Mesangial cell (primary cell): Measurements from ENCODE around the gene TSPAN5. TPM values are rescaled to one million over a fixed set of nuclear protein-coding genes. Genes with fewer than 3 reads are reported as not detected.

ENCODE experiments used
- total RNA-seq: library from RNA; depleted of rRNA; stranded (reverse); fragments of >200 nt; gene quantifications from 2 replicates; pipeline ENCODE4 v1.2.3, GENCODE V29; 2015

TSPAN5 gene
- total RNA-seq, result 40.8 and 47.3 TPM in 2 replicates

DNA sequence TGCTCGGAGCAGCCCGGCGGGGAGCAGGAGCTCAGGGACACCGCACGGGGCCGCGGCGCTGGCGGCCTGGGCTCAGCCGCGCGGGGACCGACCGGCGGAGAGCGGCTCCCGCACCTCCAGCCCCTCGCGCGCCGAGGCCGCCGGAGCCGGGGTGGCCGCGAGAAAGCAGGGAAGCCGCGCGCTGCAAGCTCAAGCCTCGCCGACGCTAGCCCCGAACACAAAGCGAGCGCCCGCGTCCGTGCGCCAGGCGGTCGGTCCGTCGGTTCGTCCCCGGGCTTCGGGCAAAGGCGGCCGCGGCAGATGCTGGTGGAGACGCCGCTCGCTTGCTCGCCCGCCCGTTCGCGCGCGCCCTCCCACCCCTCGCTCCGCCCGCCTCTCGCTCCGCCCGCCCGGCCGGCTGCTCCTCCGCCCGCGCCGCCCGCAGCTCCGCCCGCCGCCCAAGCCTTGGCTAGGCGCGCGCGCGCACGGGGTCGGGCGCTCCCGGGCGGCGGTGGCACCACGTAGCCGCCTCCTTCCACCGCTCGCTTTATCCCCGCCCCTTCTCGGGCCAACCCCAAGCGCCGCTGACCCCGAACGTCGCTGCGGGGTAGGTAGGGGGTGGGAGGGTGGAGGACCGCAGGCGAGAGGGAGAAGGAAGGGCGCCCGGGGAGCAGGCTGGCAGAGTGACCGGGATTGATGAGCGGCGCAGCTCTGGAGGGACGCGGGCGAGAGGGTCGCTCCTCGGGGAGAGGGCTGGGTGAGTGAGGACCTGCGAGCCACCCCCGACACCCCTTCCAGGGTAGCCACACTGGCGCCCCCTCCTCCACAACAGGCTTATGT lies at the start of gene TSPAN5:
Gene TSPAN5 (minus strand): TSS at position 325 of the 819 bp plus-strand sequence.

